Motor neuron (in vitro differentiated cells): ENCODE results near the gene GLT6D1. TPM values are rescaled to one million over a fixed set of nuclear protein-coding genes. Genes with fewer than 3 reads are reported as not detected.

Experiments
- ATAC-seq, 8 experiments: fragments of 200-7000 bp; cut with Tn5 transposase; replicated peaks in 6 of 8; 2 replicates each; pipeline ENCODE4 v1.8.0; 2021; ENCODE audit warnings: mild to moderate bottlenecking in 8 of 8, moderate library complexity in 8 of 8
- H3K27ac ChIP-seq, 2 donors: fragments of 250-450 bp; sonication (Bioruptor Pico); 2 replicates each; pipeline ENCODE4 v1.9.0; 2021; ENCODE audit warnings: antibody characterized with exemption in 2 of 2, mild to moderate bottlenecking in 2 of 2, moderate library complexity in 1 of 2
- H3K4me1 ChIP-seq, 2 donors: fragments of 250-450 bp; sonication (Bioruptor Pico); replicated peaks in 1 of 2; 2 replicates each; pipeline ENCODE4 v1.6.1; 2021; ENCODE audit warnings: antibody characterized with exemption in 2 of 2, mild to moderate bottlenecking in 2 of 2, moderate library complexity in 1 of 2
- H3K4me3 ChIP-seq, 5 donors: fragments of 250-450 bp; sonication (Bioruptor Pico); 2 replicates each; pipeline ENCODE4 v1.9.0; 2021; ENCODE audit warnings: antibody characterized with exemption in 5 of 5, mild to moderate bottlenecking in 5 of 5, moderate library complexity in 4 of 5
- WGBS, 10 experiments: fragments of 450-650 bp; shearing (Covaris generic); methylation state at CpG; one replicate each; pipeline ENCODE4 v1.0.0; 2022; 5-methylcytosine and 5-hydroxymethylcytosine counted together
- in situ Hi-C, 9 experiments: fragments of 400-800 bp; cut with MboI; loops; one replicate each; pipeline ENCODE4 v1.15.0; 2021; ENCODE audit warnings: low sequenced_read_pairs in 9 of 9, low pct_unique_long_range_greater_than_20kb in 2 of 9; ENCODE audit not compliant: unreplicated experiment in 9 of 9
- total RNA-seq, 8 experiments: library from RNA; unstranded; fragments of 300-600 nt; gene quantifications; 2 replicates each; pipeline versions ENCODE4 v1.2.3 to v1.2.4, GENCODE V29; 2022

Gene GLT6D1
- total RNA-seq, 8 experiments from 2014 or later: not detected

- no peak within 1 kb of the TSS for H3K27ac ChIP-seq
- 0 to 85% (median 70%) methylated on average over 2 to 15 of the region's 25 CpGs; no CpG with 5 or more reads in 6 of the 10 experiments for WGBS, 10 experiments
- ATAC-seq: peak in 5 of 8 experiments; percentile 55 to 87 (median 61)
- no peaks in the 10 kb centered on the region for H3K4me1 ChIP-seq
- in situ Hi-C loops: no loop called here
- H3K4me3 ChIP-seq: no peak within 1 kb of the TSS
These were observed 23.6 kb upstream of the GLT6D1 start, which contains the start of gene LCN9 for GRCh38 chr9:135662758-135663450. Gene LCN9, plus strand, starts transcription at chr9:135663309. Its CDS starts 13 bp downstream, at chr9:135663322.

- H3K4me3 ChIP-seq: no peak overlapping the region
- in situ Hi-C loops: no loop called here
- ATAC-seq: no peak
- H3K4me1 ChIP-seq: no peaks in the 10 kb centered on the region
- H3K27ac ChIP-seq: no peak overlapping the region
- WGBS, 10 experiments: 37 to 73% (median 61%) methylated on average over 2 to 13 of the region's 19 CpGs; no CpG with 5 or more reads in 2 of the 10 experiments
These were observed 22.6 kb upstream of the GLT6D1 start for GRCh38 chr9:135661816-135662560.

- in situ Hi-C loops: no loop called here
- no peaks in the 10 kb centered on the region for H3K4me1 ChIP-seq
- H3K27ac ChIP-seq: no peak overlapping the region
- no peak for ATAC-seq
- no peak overlapping the region for H3K4me3 ChIP-seq
- WGBS, 10 experiments: 73 to 100% (median 92%) methylated on average over 1 to 20 of the region's 22 CpGs; no CpG with 5 or more reads in 1 of the 10 experiments
These were observed 21.1 kb upstream of the GLT6D1 start for GRCh38 chr9:135660407-135660806.

- Histone ChIP-seq H3K27ac (no peak overlapping the region), H3K4me1 (no peaks in the 10 kb centered on the region), H3K4me3 (no peak overlapping the region)
- in situ Hi-C loops: no loop called here
- WGBS, 10 experiments: 42 to 95% (median 90%) methylated on average over 2 to 9 of the region's 13 CpGs; no CpG with 5 or more reads in 5 of the 10 experiments
- ATAC-seq: no peak
These were observed 19.9 kb upstream of the GLT6D1 start for GRCh38 chr9:135659252-135659651.

GRCh38 chr9:135657416-135657815 is 18.1 kb upstream of the GLT6D1 start:
- ATAC-seq: no peak
- Histone ChIP-seq H3K27ac (no peak overlapping the region), H3K4me1 (no peaks in the 10 kb centered on the region), H3K4me3 (no peak overlapping the region)
- in situ Hi-C loops: no loop called here
- WGBS, 10 experiments: 31 to 88% (median 76%) methylated on average over 1 to 14 of the region's 15 CpGs; no CpG with 5 or more reads in 3 of the 10 experiments

- in situ Hi-C loops: no loop called here
- no peak overlapping the region for H3K27ac ChIP-seq
- H3K4me3 ChIP-seq: no peak overlapping the region
- ATAC-seq: peak in 3 of 8 experiments; percentile 37 to 70 (median 41)
- WGBS, 10 experiments: 0 to 100% methylated on average over 1 of the region's 8 CpGs; no CpG with 5 or more reads in 8 of the 10 experiments
- no peaks in the 10 kb centered on the region for H3K4me1 ChIP-seq
These were observed 16.0 kb upstream of the GLT6D1 start for GRCh38 chr9:135655317-135655716.

- Histone ChIP-seq H3K4me3 (no peak overlapping the region), H3K27ac (no peak overlapping the region), H3K4me1 (no peaks in the 10 kb centered on the region)
- WGBS, 10 experiments: 69 to 100% (median 86%) methylated on average over 1 to 15 of the region's 17 CpGs
- in situ Hi-C loops: no loop called here
- ATAC-seq: no peak
These were observed 11.1 kb upstream of the GLT6D1 start for GRCh38 chr9:135650408-135650807.

DNA sequence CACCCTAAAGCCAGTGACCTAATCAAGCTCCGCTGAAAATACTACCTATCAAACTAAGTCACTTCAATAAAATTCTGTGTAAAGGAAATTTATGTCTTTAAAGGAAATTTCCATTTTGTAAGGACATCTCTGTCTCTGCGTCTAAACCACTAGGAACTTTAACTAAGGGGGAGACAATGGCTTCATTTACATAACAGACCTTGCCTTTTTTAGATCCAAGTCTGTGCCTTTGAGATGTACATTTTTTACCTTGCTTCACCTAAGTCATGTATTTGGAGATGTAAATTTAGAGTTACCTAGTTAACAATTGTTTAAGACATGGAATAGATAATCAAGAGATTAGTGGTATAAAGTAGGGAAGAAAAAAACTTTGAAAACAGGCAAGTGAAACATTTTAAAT is 10.2 kb upstream of the GLT6D1 start:
- 28 to 100% (median 50%) methylated on average over 1 to 2 of the region's 2 CpGs; no CpG with 5 or more reads in 1 of the 10 experiments for WGBS, 10 experiments
- Histone ChIP-seq H3K4me1 (no peaks in the 10 kb centered on the region), H3K4me3 (no peak overlapping the region), H3K27ac (no peak overlapping the region)
- ATAC-seq: no peak
- in situ Hi-C loops: no loop called here

DNA sequence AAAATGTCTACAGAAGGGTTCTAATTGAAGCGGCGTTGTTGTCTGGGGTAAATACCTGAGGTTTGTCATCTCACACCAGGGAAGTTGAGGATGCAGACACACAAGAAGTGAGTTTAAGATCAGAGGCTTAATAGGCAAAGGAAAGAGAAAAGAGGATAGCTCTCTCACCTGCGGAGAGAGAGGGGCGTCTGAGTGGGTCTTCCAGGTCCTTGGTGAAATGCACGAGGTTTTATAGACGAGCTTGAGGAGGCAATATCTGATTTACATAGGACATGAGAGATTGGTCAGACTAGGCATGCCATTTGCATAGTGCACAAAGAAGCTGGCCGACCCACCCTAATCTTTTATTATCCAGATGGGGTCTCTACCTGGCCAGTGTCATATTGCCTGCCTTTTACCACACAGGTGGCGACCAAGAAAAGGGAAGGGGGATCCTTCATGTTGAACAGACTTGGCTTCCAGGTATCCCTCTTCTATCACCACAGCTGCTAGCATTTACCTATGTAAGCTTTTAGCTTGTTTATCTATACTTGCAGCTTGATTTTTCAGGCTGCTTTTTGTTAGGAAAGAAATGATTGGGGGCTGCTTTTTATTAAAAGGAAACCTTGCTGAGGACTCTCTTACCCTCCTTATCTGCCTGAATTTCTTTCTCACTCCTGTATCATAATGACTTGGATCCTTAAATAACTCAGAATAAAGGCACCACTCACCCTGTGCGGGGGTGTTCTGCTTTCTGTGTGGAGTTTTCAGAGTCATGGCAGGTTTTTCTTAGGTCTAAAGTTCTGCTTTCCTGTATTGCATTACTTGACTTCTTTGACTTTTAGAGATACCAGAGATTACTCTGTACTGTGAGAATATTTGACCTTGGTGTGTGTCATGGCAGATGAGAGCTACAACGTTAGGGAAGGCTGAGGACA is 9.4 kb upstream of the GLT6D1 start:
- WGBS, 10 experiments: 20 to 80% (median 50%) methylated on average over 1 to 10 of the region's 10 CpGs
- ATAC-seq: no peak
- Histone ChIP-seq H3K4me1 (no peaks in the 10 kb centered on the region), H3K4me3 (no peak overlapping the region), H3K27ac (no peak overlapping the region)
- in situ Hi-C loops: no loop called here

GRCh38 chr9:135647884-135648283 is 8.5 kb upstream of the GLT6D1 start:
- peak in 3 of 8 experiments; percentile 28 to 66 (median 58) for ATAC-seq
- in situ Hi-C loops: no loop called here
- WGBS, 10 experiments: 6 to 100% (median 66%) methylated on average over 1 to 4 of the region's 4 CpGs; no CpG with 5 or more reads in 1 of the 10 experiments
- no peak overlapping the region for H3K4me3 ChIP-seq
- no peak overlapping the region for H3K27ac ChIP-seq
- H3K4me1 ChIP-seq: no peaks in the 10 kb centered on the region

DNA sequence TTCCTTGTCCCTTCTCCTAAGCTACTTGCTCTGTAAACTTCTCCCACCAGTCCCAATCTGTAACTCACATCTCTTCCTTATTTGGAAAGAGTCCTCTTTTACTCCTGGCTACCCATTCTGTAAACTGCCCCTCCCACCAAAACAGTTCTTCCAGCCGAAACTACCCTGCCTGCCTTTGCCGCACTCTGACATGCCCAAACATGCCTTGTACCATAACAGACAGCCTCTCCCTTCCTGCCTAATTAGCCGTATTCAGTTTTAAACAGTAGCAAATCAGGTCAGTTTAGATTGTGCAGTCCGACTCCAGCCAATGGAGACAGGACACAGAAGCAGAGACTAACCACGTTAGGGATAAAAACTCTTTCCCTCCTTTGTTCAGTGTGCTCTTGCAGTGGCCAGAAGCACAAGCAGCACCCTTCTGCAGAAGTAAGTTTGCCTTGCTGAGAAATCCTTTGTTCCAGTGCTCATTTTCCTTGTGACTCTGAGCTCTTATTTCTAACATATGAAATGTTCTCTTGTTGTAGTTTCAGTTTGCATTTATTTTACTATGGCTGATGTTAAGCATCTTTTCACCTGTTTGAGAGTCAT is 5.4 kb upstream of the GLT6D1 start:
- 0 to 100% (median 60%) methylated on average over 1 to 5 of the region's 5 CpGs for WGBS, 10 experiments
- in situ Hi-C loops: no loop called here
- Histone ChIP-seq H3K4me1 (no peaks in the 10 kb centered on the region), H3K27ac (peak overlapping the region in 1 of 2 donors; percentile 41), H3K4me3 (no peak overlapping the region)
- peak in 1 of 8 experiments; percentile 17 for ATAC-seq

DNA sequence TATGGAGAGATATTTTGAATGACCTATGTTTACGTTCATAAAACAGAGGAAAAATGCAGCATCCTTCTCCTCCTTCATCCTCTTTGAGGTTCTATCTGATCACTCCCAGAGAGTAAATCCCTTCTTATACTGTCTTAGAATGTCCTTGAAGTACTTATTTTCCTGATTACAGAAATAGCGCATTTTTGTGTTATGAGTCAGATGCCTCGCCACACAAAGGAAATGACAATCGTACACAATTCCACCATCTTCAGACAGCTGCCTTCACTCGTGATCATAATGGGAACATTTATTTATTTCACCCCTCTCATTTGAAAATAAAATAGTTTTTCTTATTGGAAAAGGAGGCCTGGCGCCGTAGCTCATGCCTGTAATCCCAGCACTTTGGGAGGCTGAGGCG is 2.4 kb upstream of the GLT6D1 start:
- no peak overlapping the region for H3K4me3 ChIP-seq
- H3K4me1 ChIP-seq: no peaks in the 10 kb centered on the region
- no peak for ATAC-seq
- in situ Hi-C loops: no loop called here
- H3K27ac ChIP-seq: no peak overlapping the region
- 28 to 92% (median 77%) methylated on average over 2 to 8 of the region's 8 CpGs; no CpG with 5 or more reads in 1 of the 10 experiments for WGBS, 10 experiments
